Testis (tissue), 3 donors: ENCODE measurements around the gene GNAO1. TPM values are rescaled to one million over a fixed set of nuclear protein-coding genes. Genes with fewer than 3 reads are reported as not detected.
A peak's percentile ranks its signal among the peaks of the same experiment; 100 is the strongest.

Experiments
- DNase-seq: peaks from one replicate; pipeline ENCODE4 v3.0.0-alpha.2; 2019
- H3K27ac ChIP-seq, 2 donors: fragments of 200-600 bp; sonication (generic); one replicate each; pipeline ENCODE4 v1.5.1; 2019
- H3K27me3 ChIP-seq: fragments of 200-600 bp; sonication (generic); one replicate; pipeline ENCODE4 v1.5.1; 2019
- H3K36me3 ChIP-seq: fragments of 200-600 bp; sonication (generic); one replicate; pipeline ENCODE4 v1.5.1; 2017; ENCODE audit warnings: low read depth; ENCODE audit errors: missing control alignments
- H3K4me1 ChIP-seq: fragments of 200-600 bp; sonication (generic); one replicate; pipeline ENCODE4 v1.5.1; 2019
- H3K4me3 ChIP-seq, 2 donors: fragments of 200-600 bp; sonication (generic); one replicate each; pipeline ENCODE4 v1.5.1; 2017 to 2019
- H3K9me3 ChIP-seq: fragments of 200-600 bp; sonication (generic); one replicate; pipeline ENCODE4 v1.5.1; 2017
- CTCF ChIP-seq, 3 experiments: fragments of 450-650 bp in 2 of 3; fragments of 200-600 bp in 1 of 3; sonication (generic) in 1 of 3; IDR thresholded peaks; one replicate each; pipeline ENCODE4 v1.5.1; 2016 to 2019; ENCODE audit warnings: antibody characterized with exemption in 3 of 3, mild to moderate bottlenecking in 2 of 3, moderate library complexity in 1 of 3
- POLR2A ChIP-seq: fragments of 450-650 bp; IDR thresholded peaks from one replicate; pipeline ENCODE4 v1.6.1; 2017; ENCODE audit warnings: antibody characterized with exemption, mild to moderate bottlenecking, moderate library complexity
- WGBS, 2 donors: methylation state at CpG; one replicate each; pipeline ENCODE4 v1.1.5; 2018; 5-methylcytosine and 5-hydroxymethylcytosine counted together
- intact Hi-C: fragments of 100-400 bp; cut with DNase I; formaldehyde crosslinking; loops from one replicate; pipeline ENCODE4 v1.15.1; 2023; ENCODE audit warnings: low total_unique reads
- polyA plus RNA-seq: library from polyadenylated mRNA; stranded (reverse); fragments of 350-450 nt; fragmentation: Illumina TruSeq; extraction: RNeasy Lipid Tissue Mini Kit (QIAGEN cat#74804); gene quantifications from one replicate; pipeline ENCODE4 v1.2.3, GENCODE V29; 2014; ENCODE audit warnings: low read depth, low replicate concordance; ENCODE audit not compliant: insufficient read depth
- total RNA-seq, 2 donors: library from RNA; depleted of rRNA; stranded (reverse); fragments of >200 nt; gene quantifications; one replicate each; pipeline ENCODE4 v1.2.3, GENCODE V29; 2016

GNAO1 gene
- total and polyA plus RNA-seq, 3 donors from 2014 or later = 28.6 to 37.1 (median 33.3) TPM

DNA sequence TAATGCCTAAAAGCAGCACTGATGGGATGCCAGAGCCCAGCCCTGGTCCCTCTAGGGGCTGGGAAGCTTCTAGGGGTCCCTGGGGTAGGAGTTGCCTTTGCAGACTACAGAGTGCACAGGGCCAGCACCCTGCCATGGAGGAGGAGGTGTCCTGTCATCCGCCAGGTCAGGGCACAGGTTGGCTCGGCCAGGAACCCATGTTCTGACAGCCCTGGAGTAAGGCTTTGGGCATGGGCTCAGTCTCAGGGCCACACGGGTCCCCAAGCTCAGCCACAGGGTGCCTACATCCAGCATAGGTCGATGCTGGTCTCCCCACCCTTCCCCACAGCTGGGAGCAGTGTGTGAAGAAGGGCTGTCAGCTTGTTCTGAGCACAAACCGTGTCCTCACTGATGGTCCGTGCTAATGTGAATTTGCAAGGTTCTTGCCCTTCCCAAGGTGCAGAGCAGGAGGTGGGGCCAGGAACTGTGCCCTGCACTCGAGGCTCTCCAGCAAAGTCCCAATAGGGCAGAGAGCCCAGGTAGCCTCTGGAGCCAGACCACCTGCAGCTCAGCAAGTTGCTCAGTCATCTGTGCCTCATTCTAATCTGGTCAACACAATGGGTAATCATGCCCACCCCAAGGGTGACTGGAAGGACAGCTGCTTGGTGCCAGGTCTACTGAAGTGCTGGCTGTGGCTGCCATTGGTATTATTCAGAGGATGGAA, 161.2 kb downstream of the GNAO1 start:
- intact Hi-C loops = no loop called here
- no peaks in the 10 kb centered on the region for H3K36me3 ChIP-seq
- WGBS, 2 donors = 83 to 89% methylated on average over 4 to 7 of the region's 7 CpGs
- no peak for TF ChIP-seq CTCF (IDR thresholded peaks at IDR 0.05)
- TF ChIP-seq POLR2A = no peak
- H3K4me3 ChIP-seq = no peak overlapping the region
- DNase-seq = no peak
- H3K9me3 ChIP-seq = no peaks in the 10 kb centered on the region
- H3K4me1 ChIP-seq = peaks cover 7% of the 10 kb centered on the region
- H3K27ac ChIP-seq = no peak overlapping the region
- no peaks in the 10 kb centered on the region for H3K27me3 ChIP-seq

DNA sequence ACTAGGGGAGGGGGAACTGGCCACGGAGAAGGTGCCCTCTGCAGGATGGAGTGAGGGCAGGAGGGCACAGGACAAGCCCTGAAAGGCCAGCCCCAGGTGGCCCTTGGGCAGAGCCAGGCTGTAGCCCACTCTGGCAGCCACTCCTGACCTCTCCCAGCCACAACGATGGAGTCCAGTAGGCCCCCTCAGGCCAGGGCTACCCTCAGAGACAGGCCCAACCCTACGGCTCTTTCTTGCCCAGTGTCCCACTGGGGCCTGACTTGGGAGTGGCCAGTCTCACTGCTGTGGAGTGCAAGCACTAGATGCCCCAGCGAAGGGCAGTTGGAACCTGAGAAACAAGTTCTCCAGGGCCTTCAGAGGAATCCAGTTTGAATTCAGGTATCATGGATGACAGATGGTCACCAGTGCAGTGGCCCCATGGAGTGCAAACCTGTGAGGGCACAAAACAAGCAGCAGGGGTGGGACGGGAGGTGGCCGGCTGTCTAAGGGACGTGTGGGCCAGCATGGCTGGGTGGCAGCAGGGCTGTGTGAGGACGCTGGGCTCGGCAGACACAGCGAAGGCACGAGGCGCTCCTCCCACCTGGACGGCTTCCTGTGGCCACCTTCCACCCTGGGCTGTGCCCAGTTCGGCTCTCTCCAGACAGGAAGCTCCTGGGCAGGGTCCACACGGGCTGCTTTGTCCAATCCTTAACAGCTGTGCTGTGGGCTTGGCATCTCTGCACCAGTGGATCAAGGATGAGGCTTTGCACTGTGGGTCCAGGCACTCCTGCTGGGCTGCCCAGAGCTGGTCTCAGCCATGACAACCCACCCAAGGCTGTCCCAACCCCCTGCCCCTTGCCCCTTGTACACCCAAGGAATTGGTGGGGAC, 162.0 kb downstream of the GNAO1 start:
- 84 to 90% methylated on average over 10 to 15 of the region's 15 CpGs for WGBS, 2 donors
- no peak for TF ChIP-seq CTCF (IDR thresholded peaks at IDR 0.05)
- no peak for TF ChIP-seq POLR2A
- no peaks in the 10 kb centered on the region for H3K9me3 ChIP-seq
- intact Hi-C loops = no loop called here
- no peaks in the 10 kb centered on the region for H3K27me3 ChIP-seq
- H3K36me3 ChIP-seq = no peaks in the 10 kb centered on the region
- H3K4me1 ChIP-seq = peaks cover 7% of the 10 kb centered on the region
- DNase-seq = peak; percentile 3
- no peak overlapping the region for H3K27ac ChIP-seq
- H3K4me3 ChIP-seq = no peak overlapping the region

DNA sequence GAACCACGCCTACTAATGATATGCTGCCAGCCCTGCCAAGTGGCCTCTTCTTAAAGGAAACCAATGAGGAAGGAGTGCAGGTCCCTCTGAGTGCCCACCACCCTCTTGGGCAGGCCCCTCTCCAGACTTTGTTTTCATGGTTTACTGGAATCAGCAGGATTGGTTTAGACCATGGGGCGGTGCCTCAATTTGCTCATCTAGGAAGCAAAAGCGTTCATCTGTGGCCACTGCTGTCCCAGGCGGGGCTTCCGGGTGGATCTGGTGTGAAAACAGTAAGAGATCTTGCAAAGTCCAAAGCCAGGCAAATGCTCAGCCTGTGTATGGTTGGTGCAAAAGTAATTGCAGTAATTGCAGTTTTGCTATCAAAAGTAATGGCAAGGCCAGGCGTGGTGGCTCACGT, 162.7 kb downstream of the GNAO1 start:
- Histone ChIP-seq H3K27me3 (no peaks in the 10 kb centered on the region), H3K36me3 (no peaks in the 10 kb centered on the region), H3K27ac (no peak overlapping the region), H3K4me1 (peaks cover 7% of the 10 kb centered on the region), H3K9me3 (no peaks in the 10 kb centered on the region), H3K4me3 (no peak overlapping the region)
- TF ChIP-seq CTCF (IDR thresholded peaks at IDR 0.05) (no peak), POLR2A (no peak)
- intact Hi-C loops = no loop called here
- DNase-seq = peak; percentile 10
- 89 to 94% methylated on average over 7 of the region's 7 CpGs for WGBS, 2 donors

GRCh38 chr16:56354746-56355145, 163.5 kb downstream of the GNAO1 start:
- Histone ChIP-seq H3K27ac (no peak overlapping the region), H3K27me3 (no peaks in the 10 kb centered on the region), H3K4me3 (no peak overlapping the region), H3K9me3 (no peaks in the 10 kb centered on the region), H3K4me1 (peaks cover 7% of the 10 kb centered on the region), H3K36me3 (no peaks in the 10 kb centered on the region)
- 89 to 93% methylated on average over 17 of the region's 17 CpGs for WGBS, 2 donors
- intact Hi-C loops = no loop called here
- DNase-seq = no peak
- no peak for TF ChIP-seq CTCF (IDR thresholded peaks at IDR 0.05)
- TF ChIP-seq POLR2A = no peak
